ENCODE data around the gene NRXN3. TPM values are rescaled to one million over a fixed set of nuclear protein-coding genes. Genes with fewer than 3 reads are reported as not detected.

Gene NRXN3
- total and polyA plus RNA-seq, 5 donors from 2014 or later = not detected

GRCh38 chr14:79480212-79480611, 1310.0 kb downstream of the NRXN3 start:
- Histone ChIP-seq H3K4me1 (ENCODE audit: control insufficient read depth, insufficient read depth, low read length, poor library complexity, severe bottlenecking) (no peaks in the 10 kb centered on the region), H3K9me3 (ENCODE audit: control insufficient read depth in 2 of 2, low read length in 2 of 2) (no peaks in the 10 kb centered on the region), H3K27ac (ENCODE audit: insufficient read depth, low read length, poor library complexity, severe bottlenecking) (no peak overlapping the region), H3K27me3 (ENCODE audit: control insufficient read depth, insufficient read depth, low read length) (no peaks in the 10 kb centered on the region), H3K4me3 (ENCODE audit: low read depth, low read length) (no peak overlapping the region), H3K36me3 (ENCODE audit: control insufficient read depth, insufficient read depth, low read length) (no peaks in the 10 kb centered on the region)
- H3K27me3 Mint-ChIP-seq = no peaks in the 10 kb centered on the region
- peaks cover 0 to 16% (median 3%) of the 10 kb centered on the region in 7 donors for H3K9me3 Mint-ChIP-seq
- H3K27ac Mint-ChIP-seq = no peak overlapping the region
- no peaks in the 10 kb centered on the region for H3K36me3 Mint-ChIP-seq
- no peak overlapping the region for H3K4me3 Mint-ChIP-seq
- no peaks in the 10 kb centered on the region for H3K4me1 Mint-ChIP-seq
- DNase-seq (no peak), ATAC-seq (ENCODE audit: low read depth in 2 of 2) (no peak)

GRCh38 chr14:79482825-79483224, 1312.7 kb downstream of the NRXN3 start:
- Mint-ChIP-seq H3K36me3 (no peaks in the 10 kb centered on the region), H3K4me1 (no peaks in the 10 kb centered on the region), H3K27me3 (no peaks in the 10 kb centered on the region), H3K4me3 (no peak overlapping the region), H3K27ac (no peak overlapping the region), H3K9me3 (peaks cover 0 to 11% (median 4%) of the 10 kb centered on the region in 7 donors)
- no peaks in the 10 kb centered on the region for H3K27me3 ChIP-seq (ENCODE audit: control insufficient read depth, insufficient read depth, low read length)
- H3K4me3 ChIP-seq (ENCODE audit: low read depth, low read length) = no peak overlapping the region
- no peak overlapping the region for H3K27ac ChIP-seq (ENCODE audit: insufficient read depth, low read length, poor library complexity, severe bottlenecking)
- H3K36me3 ChIP-seq (ENCODE audit: control insufficient read depth, insufficient read depth, low read length) = no peaks in the 10 kb centered on the region
- H3K9me3 ChIP-seq (ENCODE audit: control insufficient read depth in 2 of 2, low read length in 2 of 2) = no peaks in the 10 kb centered on the region
- H3K4me1 ChIP-seq (ENCODE audit: control insufficient read depth, insufficient read depth, low read length, poor library complexity, severe bottlenecking) = no peaks in the 10 kb centered on the region
- ATAC-seq (ENCODE audit: low read depth in 2 of 2) (no peak), DNase-seq (no peak)

DNA sequence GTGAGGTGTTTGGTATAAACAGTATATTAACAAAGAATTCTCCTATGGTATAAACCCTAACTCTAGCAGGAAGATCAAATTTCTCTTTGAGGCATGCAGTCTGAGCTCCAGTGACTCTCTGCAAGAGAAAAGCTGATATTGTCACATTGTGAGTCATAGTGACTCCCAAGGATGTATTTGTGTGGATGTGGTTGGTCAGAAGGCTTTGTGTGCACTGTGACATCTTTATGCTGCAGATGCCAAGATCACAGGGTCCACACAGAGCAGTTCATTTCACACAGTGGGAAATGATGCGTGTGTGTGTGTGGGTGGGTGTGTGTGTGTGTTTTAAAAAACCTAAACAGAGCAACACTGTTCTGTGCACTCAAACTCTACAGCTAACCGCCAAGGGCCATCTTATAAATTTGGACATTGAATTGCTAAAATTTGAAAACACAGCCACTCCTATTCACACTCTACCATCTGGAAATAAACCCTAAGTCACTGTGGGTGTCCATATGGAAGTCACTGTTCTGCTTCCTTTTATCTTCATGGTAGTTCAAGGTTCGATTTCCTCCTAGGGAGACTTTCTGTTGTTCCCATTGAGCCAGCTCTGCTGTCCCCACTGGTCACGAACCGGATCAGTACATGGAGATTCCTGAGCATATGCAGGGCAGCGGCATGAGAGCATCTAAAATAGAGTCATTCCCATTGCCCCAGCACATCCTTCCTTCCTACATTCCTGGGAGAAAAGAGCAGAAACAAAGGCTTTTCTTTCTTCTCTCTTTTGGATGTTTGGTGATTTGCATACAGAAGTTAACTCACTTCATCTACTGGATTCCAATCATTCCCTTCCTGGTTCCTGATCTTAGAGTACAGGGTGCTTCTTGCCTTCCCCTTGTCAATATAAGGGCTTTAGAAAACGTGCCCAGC, 1313.6 kb downstream of the NRXN3 start:
- Histone ChIP-seq H3K27me3 (ENCODE audit: control insufficient read depth, insufficient read depth, low read length) (no peaks in the 10 kb centered on the region), H3K4me1 (ENCODE audit: control insufficient read depth, insufficient read depth, low read length, poor library complexity, severe bottlenecking) (no peaks in the 10 kb centered on the region), H3K27ac (ENCODE audit: insufficient read depth, low read length, poor library complexity, severe bottlenecking) (no peak overlapping the region), H3K9me3 (ENCODE audit: control insufficient read depth in 2 of 2, low read length in 2 of 2) (no peaks in the 10 kb centered on the region), H3K4me3 (ENCODE audit: low read depth, low read length) (no peak overlapping the region), H3K36me3 (ENCODE audit: control insufficient read depth, insufficient read depth, low read length) (no peaks in the 10 kb centered on the region)
- Mint-ChIP-seq H3K4me1 (no peaks in the 10 kb centered on the region), H3K9me3 (peaks cover 3 to 16% (median 5%) of the 10 kb centered on the region in 7 donors), H3K27ac (no peak overlapping the region), H3K4me3 (no peak overlapping the region), H3K36me3 (no peaks in the 10 kb centered on the region), H3K27me3 (no peaks in the 10 kb centered on the region)
- ATAC-seq (ENCODE audit: low read depth in 2 of 2) = no peak
- DNase-seq = no peak

GRCh38 chr14:79487632-79488031, 1317.5 kb downstream of the NRXN3 start:
- H3K4me1 Mint-ChIP-seq = no peaks in the 10 kb centered on the region
- H3K4me3 Mint-ChIP-seq = no peak overlapping the region
- H3K4me1 ChIP-seq (ENCODE audit: control insufficient read depth, insufficient read depth, low read length, poor library complexity, severe bottlenecking) = no peaks in the 10 kb centered on the region

GRCh38 chr14:79491161-79491560, 1321.0 kb downstream of the NRXN3 start:
- no peaks in the 10 kb centered on the region for H3K27me3 Mint-ChIP-seq
- peaks cover 3 to 10% (median 6%) of the 10 kb centered on the region in 7 donors for H3K9me3 Mint-ChIP-seq
- Histone ChIP-seq H3K4me3 (ENCODE audit: low read depth, low read length) (no peak overlapping the region), H3K9me3 (ENCODE audit: control insufficient read depth in 2 of 2, low read length in 2 of 2) (no peaks in the 10 kb centered on the region), H3K36me3 (ENCODE audit: control insufficient read depth, insufficient read depth, low read length) (no peaks in the 10 kb centered on the region), H3K27me3 (ENCODE audit: control insufficient read depth, insufficient read depth, low read length) (no peaks in the 10 kb centered on the region), H3K4me1 (ENCODE audit: control insufficient read depth, insufficient read depth, low read length, poor library complexity, severe bottlenecking) (no peaks in the 10 kb centered on the region), H3K27ac (ENCODE audit: insufficient read depth, low read length, poor library complexity, severe bottlenecking) (no peak overlapping the region)
- ATAC-seq (ENCODE audit: low read depth in 2 of 2) (no peak), DNase-seq (no peak)
- H3K4me1 Mint-ChIP-seq = no peaks in the 10 kb centered on the region
- H3K4me3 Mint-ChIP-seq = no peak overlapping the region
- no peak overlapping the region for H3K27ac Mint-ChIP-seq
- H3K36me3 Mint-ChIP-seq = no peaks in the 10 kb centered on the region

More at GRCh38 chr14:79487632-79488031, 1317.5 kb downstream of the NRXN3 start:
- DNase-seq = no peak
- no peak for ATAC-seq (ENCODE audit: low read depth in 2 of 2)
- no peaks in the 10 kb centered on the region for H3K9me3 ChIP-seq (ENCODE audit: control insufficient read depth in 2 of 2, low read length in 2 of 2)
- no peaks in the 10 kb centered on the region for H3K27me3 Mint-ChIP-seq
- H3K36me3 ChIP-seq (ENCODE audit: control insufficient read depth, insufficient read depth, low read length) = no peaks in the 10 kb centered on the region
- H3K36me3 Mint-ChIP-seq = no peaks in the 10 kb centered on the region
- H3K27me3 ChIP-seq (ENCODE audit: control insufficient read depth, insufficient read depth, low read length) = no peaks in the 10 kb centered on the region
- no peak overlapping the region for H3K4me3 ChIP-seq (ENCODE audit: low read depth, low read length)
- H3K27ac ChIP-seq (ENCODE audit: insufficient read depth, low read length, poor library complexity, severe bottlenecking) = no peak overlapping the region
- peaks cover 3 to 11% (median 6%) of the 10 kb centered on the region in 7 donors for H3K9me3 Mint-ChIP-seq
- no peak overlapping the region for H3K27ac Mint-ChIP-seq

DNA sequence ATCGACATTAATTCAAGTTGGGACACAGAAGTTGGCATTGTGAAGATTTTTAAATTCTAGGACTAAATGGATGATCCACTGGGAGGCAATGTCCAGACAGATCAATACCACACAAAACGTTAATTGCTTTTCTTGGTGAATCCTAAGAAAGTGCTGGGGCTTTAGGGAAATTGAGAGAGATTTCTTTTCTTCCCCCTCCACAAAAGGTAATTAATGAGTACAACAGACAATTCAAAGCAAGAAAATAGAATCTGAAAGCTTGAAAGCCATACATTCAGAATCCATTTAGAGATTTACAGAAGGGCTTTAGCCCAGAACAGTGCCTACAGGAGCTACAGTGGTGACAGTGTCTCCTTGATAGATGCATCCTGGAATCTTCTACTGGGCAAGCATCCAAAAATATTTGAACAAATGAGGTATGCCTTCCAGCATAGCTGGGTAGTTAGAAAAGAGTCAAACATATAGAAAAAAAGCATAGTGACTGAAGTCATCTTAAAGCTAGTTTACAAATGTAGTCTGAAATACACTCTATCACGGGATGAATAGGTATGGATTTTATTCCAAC, 1323.0 kb downstream of the NRXN3 start:
- Mint-ChIP-seq H3K9me3 (peaks cover 3 to 9% (median 6%) of the 10 kb centered on the region in 7 donors), H3K27ac (no peak overlapping the region), H3K27me3 (no peaks in the 10 kb centered on the region), H3K4me1 (no peaks in the 10 kb centered on the region), H3K4me3 (no peak overlapping the region), H3K36me3 (no peaks in the 10 kb centered on the region)
- no peaks in the 10 kb centered on the region for H3K36me3 ChIP-seq (ENCODE audit: control insufficient read depth, insufficient read depth, low read length)
- no peak overlapping the region for H3K27ac ChIP-seq (ENCODE audit: insufficient read depth, low read length, poor library complexity, severe bottlenecking)
- no peaks in the 10 kb centered on the region for H3K9me3 ChIP-seq (ENCODE audit: control insufficient read depth in 2 of 2, low read length in 2 of 2)
- no peak overlapping the region for H3K4me3 ChIP-seq (ENCODE audit: low read depth, low read length)
- ATAC-seq (ENCODE audit: low read depth in 2 of 2) (no peak), DNase-seq (no peak)
- no peaks in the 10 kb centered on the region for H3K27me3 ChIP-seq (ENCODE audit: control insufficient read depth, insufficient read depth, low read length)
- no peaks in the 10 kb centered on the region for H3K4me1 ChIP-seq (ENCODE audit: control insufficient read depth, insufficient read depth, low read length, poor library complexity, severe bottlenecking)

GRCh38 chr14:79496701-79497100, 1326.5 kb downstream of the NRXN3 start:
- H3K4me3 Mint-ChIP-seq = no peak overlapping the region

More at GRCh38 chr14:79496701-79497100, 1326.5 kb downstream of the NRXN3 start:
- DNase-seq (no peak), ATAC-seq (ENCODE audit: low read depth in 2 of 2) (no peak)
- Mint-ChIP-seq H3K27ac (no peak overlapping the region), H3K36me3 (no peaks in the 10 kb centered on the region), H3K27me3 (no peaks in the 10 kb centered on the region), H3K9me3 (peaks cover 0 to 6% (median 2%) of the 10 kb centered on the region in 7 donors), H3K4me1 (no peaks in the 10 kb centered on the region)
- H3K36me3 ChIP-seq (ENCODE audit: control insufficient read depth, insufficient read depth, low read length) = no peaks in the 10 kb centered on the region
- H3K27ac ChIP-seq (ENCODE audit: insufficient read depth, low read length, poor library complexity, severe bottlenecking) = no peak overlapping the region
- peaks cover 0 to 2% of the 10 kb centered on the region in 2 experiments for H3K9me3 ChIP-seq (ENCODE audit: control insufficient read depth in 2 of 2, low read length in 2 of 2)
- no peaks in the 10 kb centered on the region for H3K27me3 ChIP-seq (ENCODE audit: control insufficient read depth, insufficient read depth, low read length)
- H3K4me3 ChIP-seq (ENCODE audit: low read depth, low read length) = no peak overlapping the region
- no peaks in the 10 kb centered on the region for H3K4me1 ChIP-seq (ENCODE audit: control insufficient read depth, insufficient read depth, low read length, poor library complexity, severe bottlenecking)

Data from CD4-positive, CD25-positive, alpha-beta regulatory T cell (primary cell).